Prostate gland (tissue), 2 donors: Measurements from ENCODE around the gene NEDD8. TPM values are rescaled to one million over a fixed set of nuclear protein-coding genes. Genes with fewer than 3 reads are reported as not detected.
"Not testable (repeated sequence)": the region's sequence is repeated elsewhere in the genome, so short reads cannot be mapped to it uniquely, and the experiment has no call there.

Experiments used
- DNase-seq: peaks from one replicate; pipeline ENCODE4 v3.0.0-alpha.2; 2019; ENCODE audit warnings: low spot score
- H3K27ac ChIP-seq, 2 donors: fragments of 200-600 bp; sonication (generic); 2 replicates each; pipeline ENCODE4 v1.5.1; 2017 to 2019
- H3K27me3 ChIP-seq: fragments of 200-600 bp; sonication (generic); replicated peaks from 2 replicates; pipeline ENCODE4 v1.5.1; 2019; ENCODE audit not compliant: insufficient read depth
- H3K36me3 ChIP-seq, 2 donors: fragments of 200-600 bp; sonication (generic); 1 replicate in 1 of 2; 2 replicates in 1 of 2; pipeline versions ENCODE4 v1.5.1 to v1.8.1; 2017 to 2019
- H3K4me1 ChIP-seq: fragments of 200-600 bp; sonication (generic); replicated peaks from 2 replicates; pipeline ENCODE4 v1.5.1; 2019
- H3K4me3 ChIP-seq, 2 donors: fragments of 200-600 bp; sonication (generic); 2 replicates each; pipeline ENCODE4 v1.5.1; 2017 to 2019
- H3K9me3 ChIP-seq: fragments of 200-600 bp; sonication (generic); 2 replicates; pipeline ENCODE4 v1.5.1; 2017
- CTCF ChIP-seq, 4 experiments: fragments of 200-600 bp in 2 of 4; fragments of 450-650 bp in 2 of 4; sonication (generic) in 2 of 4; IDR thresholded peaks; 1 replicate in 3 of 4; 2 replicates in 1 of 4; pipeline ENCODE4 v1.5.1; 2016 to 2019; ENCODE audit warnings: antibody characterized with exemption in 4 of 4, mild to moderate bottlenecking in 2 of 4, moderate library complexity in 2 of 4
- POLR2A ChIP-seq: fragments of 450-650 bp; IDR thresholded peaks from one replicate; pipeline ENCODE4 v1.6.1; 2016; ENCODE audit warnings: antibody characterized with exemption, mild to moderate bottlenecking
- POLR2AphosphoS5 ChIP-seq: sonication (generic); formaldehyde crosslinking; IDR thresholded peaks from one replicate; pipeline ENCODE4 v1.6.1; 2017; ENCODE audit warnings: antibody characterized with exemption
- WGBS: methylation state at CpG from one replicate; pipeline ENCODE4 v1.1.5; 2018; 5-methylcytosine and 5-hydroxymethylcytosine counted together
- intact Hi-C: fragments of 100-400 bp; cut with DNase I; formaldehyde crosslinking; loops from one replicate; pipeline ENCODE4 v1.14.2; 2022
- total RNA-seq, 2 donors: library from RNA; depleted of rRNA; stranded (reverse); fragments of >200 nt; gene quantifications; one replicate each; pipeline ENCODE4 v1.1.0, GENCODE V29; 2016

NEDD8 gene
- total RNA-seq, 2 donors from 2014 or later, result 114 to 185 TPM

- TF ChIP-seq CTCF (IDR thresholded peaks at IDR 0.05) (no peak), POLR2A (no peak), POLR2AphosphoS5 (no peak)
These were observed 27.7 kb downstream of the NEDD8 start for GRCh38 chr14:24204163-24205146.

GRCh38 chr14:24203249-24203886, 28.8 kb downstream of the NEDD8 start:
- H3K4me3 ChIP-seq, H3K27ac ChIP-seq, H3K27me3 ChIP-seq, H3K9me3 ChIP-seq, intact Hi-C loops, DNase-seq, H3K4me1 ChIP-seq, H3K36me3 ChIP-seq: not testable (repeated sequence)
- 98% methylated on average over 16 of the region's 16 CpGs for WGBS

More at GRCh38 chr14:24204163-24205146, 27.7 kb downstream of the NEDD8 start:
- Histone ChIP-seq H3K4me3 (no peak overlapping the region), H3K4me1 (no peaks in the 10 kb centered on the region), H3K9me3 (no peaks in the 10 kb centered on the region), H3K27ac (no peak overlapping the region), H3K27me3 (no peaks in the 10 kb centered on the region), H3K36me3 (no peaks in the 10 kb centered on the region)
- DNase-seq, result no peak
- intact Hi-C loops, result no loop called here
- WGBS, result 93% methylated on average over 7 of the region's 7 CpGs

GRCh38 chr14:24202538-24202937, 29.6 kb downstream of the NEDD8 start:
- WGBS, result 92% methylated on average over 8 of the region's 8 CpGs
- H3K27ac ChIP-seq, H3K36me3 ChIP-seq, DNase-seq, H3K4me3 ChIP-seq, H3K27me3 ChIP-seq, intact Hi-C loops, H3K9me3 ChIP-seq, H3K4me1 ChIP-seq: not testable (repeated sequence)

GRCh38 chr14:24198814-24199524, 33.2 kb downstream of the NEDD8 start:
- WGBS, result 84% methylated on average over 7 of the region's 7 CpGs
- TF ChIP-seq CTCF (IDR thresholded peaks at IDR 0.05) (no peak), POLR2A (no peak), POLR2AphosphoS5 (no peak)
- H3K9me3 ChIP-seq, result no peaks in the 10 kb centered on the region
- H3K36me3 ChIP-seq, result no peaks in the 10 kb centered on the region
- no peaks in the 10 kb centered on the region for H3K4me1 ChIP-seq
- no peaks in the 10 kb centered on the region for H3K27me3 ChIP-seq
- no peak overlapping the region for H3K27ac ChIP-seq
- no peak overlapping the region for H3K4me3 ChIP-seq
- DNase-seq, result no peak
- intact Hi-C loops, result no loop called here

- WGBS, result 98% methylated on average over 2 of the region's 2 CpGs
- Histone ChIP-seq H3K27ac (no peak overlapping the region), H3K27me3 (no peaks in the 10 kb centered on the region), H3K4me1 (no peaks in the 10 kb centered on the region), H3K36me3 (no peaks in the 10 kb centered on the region), H3K4me3 (no peak overlapping the region), H3K9me3 (no peaks in the 10 kb centered on the region)
- TF ChIP-seq POLR2AphosphoS5, result no peak
- TF ChIP-seq CTCF (IDR thresholded peaks at IDR 0.05), result no peak
- no peak for TF ChIP-seq POLR2A
- intact Hi-C loops, result no loop called here
- DNase-seq, result no peak
These were observed 35.1 kb downstream of the NEDD8 start for GRCh38 chr14:24197056-24197450.
